Sigmoid colon (tissue), 7 donors: ENCODE data around the gene TAF1B. TPM values are rescaled to one million over a fixed set of nuclear protein-coding genes. Genes with fewer than 3 reads are reported as not detected.

Experiments used
- DNase-seq: peaks from one replicate; pipeline ENCODE4 v3.0.0-alpha.2; 2019
- H3K27ac ChIP-seq, 4 donors: fragments of 200-600 bp; sonication (generic); one replicate each; pipeline ENCODE4 v1.5.1; 2016 to 2019; ENCODE audit warnings: mild to moderate bottlenecking in 1 of 4
- H3K27me3 ChIP-seq, 3 donors: fragments of 200-600 bp; sonication (generic); one replicate each; pipeline ENCODE4 v1.5.1; 2019; ENCODE audit warnings: mild to moderate bottlenecking in 1 of 3
- H3K36me3 ChIP-seq, 4 donors: fragments of 200-600 bp; sonication (generic); one replicate each; pipeline ENCODE4 v1.5.1; 2016 to 2019
- H3K4me1 ChIP-seq, 4 donors: fragments of 200-600 bp; sonication (generic); one replicate each; pipeline ENCODE4 v1.5.1; 2017 to 2019
- H3K4me3 ChIP-seq, 4 donors: fragments of 200-600 bp; sonication (generic); one replicate each; pipeline ENCODE4 v1.5.1; 2017 to 2019; ENCODE audit warnings: mild to moderate bottlenecking in 2 of 4, moderate library complexity in 1 of 4
- H3K9me3 ChIP-seq, 4 donors: fragments of 200-600 bp in 3 of 4; sonication (generic) in 3 of 4; one replicate each; pipeline versions ENCODE4 v1.5.1 to v1.6.1; 2013 to 2019
- EP300 ChIP-seq, 4 donors: sonication (generic); formaldehyde crosslinking; IDR thresholded peaks; one replicate each; pipeline ENCODE4 v1.6.1; 2017; ENCODE audit warnings: antibody characterized with exemption in 4 of 4
- POLR2A ChIP-seq, 2 donors: fragments of 450-650 bp; IDR thresholded peaks; one replicate each; pipeline ENCODE4 v1.6.1; 2016; ENCODE audit warnings: antibody characterized with exemption in 2 of 2, mild to moderate bottlenecking in 2 of 2, moderate library complexity in 2 of 2
- POLR2AphosphoS5 ChIP-seq, 4 donors: sonication (generic); formaldehyde crosslinking; IDR thresholded peaks; one replicate each; pipeline ENCODE4 v1.6.1; 2017; ENCODE audit warnings: antibody characterized with exemption in 4 of 4
- WGBS, 2 donors: extraction: QIAGEN DNeasy Blood & Tissue Kit; methylation state at CpG; one replicate each; pipeline ENCODE4 v1.1.7; 2013; 5-methylcytosine and 5-hydroxymethylcytosine counted together
- intact Hi-C: fragments of 100-400 bp; cut with DNase I; formaldehyde crosslinking; loops from one replicate; pipeline ENCODE4 v1.15.1; 2023
- polyA plus RNA-seq, 3 donors: library from polyadenylated mRNA; stranded (reverse); fragments of 200-250 nt; gene quantifications; one replicate each; pipeline ENCODE4 v1.2.3, GENCODE V29; 2013
- total RNA-seq, 4 donors: library from RNA; depleted of rRNA; stranded (reverse); fragments of >200 nt; gene quantifications; one replicate each; pipeline ENCODE4 v1.1.0, GENCODE V29; 2016
- TF ChIP-seq, protein P1 (sequence below), 4 experiments: fragments of 450-650 bp in 3 of 4; fragments of 200-600 bp in 1 of 4; IDR thresholded peaks; one replicate each; pipeline ENCODE4 v1.5.1; 2016 to 2019; ENCODE audit warnings: antibody characterized with exemption in 4 of 4, mild to moderate bottlenecking in 3 of 4, moderate library complexity in 2 of 4
- donor health status: healthy with polysubstance abuse.
- donor health status: Bipolar disorder and iron deficiency.
- donor health status: healthy.

The TAF1B gene
- total and polyA plus RNA-seq, 7 donors, result 2.3 to 19.8 (median 11.4) TPM

DNA sequence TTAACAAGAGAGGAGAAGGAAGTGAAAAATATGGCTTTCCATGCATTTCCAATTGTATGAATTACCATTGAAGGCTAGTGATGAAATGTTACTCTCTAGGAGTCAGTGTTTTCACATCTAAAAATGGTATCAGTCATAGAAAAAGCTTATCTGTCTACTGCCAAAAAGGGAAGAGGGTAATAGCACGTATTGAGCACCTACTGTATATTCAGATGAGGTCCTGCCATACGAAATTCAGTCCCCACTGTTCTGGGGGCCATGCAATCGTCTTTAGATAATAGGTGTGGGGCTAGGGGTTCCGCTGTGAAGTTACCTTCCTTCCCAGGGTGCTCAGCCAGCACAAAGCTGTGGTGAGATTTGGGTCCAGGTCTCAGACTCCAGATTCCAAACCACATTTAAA is 94.0 kb downstream of the TAF1B start:
- no peak for DNase-seq
- peaks cover 0 to 26% (median 9%) of the 10 kb centered on the region in 4 donors for H3K36me3 ChIP-seq
- H3K27ac ChIP-seq, result no peak overlapping the region
- no peak overlapping the region for H3K4me3 ChIP-seq
- H3K4me1 ChIP-seq, result no peaks in the 10 kb centered on the region
- H3K27me3 ChIP-seq, result no peaks in the 10 kb centered on the region
- TF ChIP-seq EP300 (IDR thresholded peaks at IDR 0.05) (no peak), POLR2AphosphoS5 (IDR thresholded peaks at IDR 0.05) (no peak), POLR2A (IDR thresholded peaks at IDR 0.05) (no peak)
- TF ChIP-seq, protein P1, sequence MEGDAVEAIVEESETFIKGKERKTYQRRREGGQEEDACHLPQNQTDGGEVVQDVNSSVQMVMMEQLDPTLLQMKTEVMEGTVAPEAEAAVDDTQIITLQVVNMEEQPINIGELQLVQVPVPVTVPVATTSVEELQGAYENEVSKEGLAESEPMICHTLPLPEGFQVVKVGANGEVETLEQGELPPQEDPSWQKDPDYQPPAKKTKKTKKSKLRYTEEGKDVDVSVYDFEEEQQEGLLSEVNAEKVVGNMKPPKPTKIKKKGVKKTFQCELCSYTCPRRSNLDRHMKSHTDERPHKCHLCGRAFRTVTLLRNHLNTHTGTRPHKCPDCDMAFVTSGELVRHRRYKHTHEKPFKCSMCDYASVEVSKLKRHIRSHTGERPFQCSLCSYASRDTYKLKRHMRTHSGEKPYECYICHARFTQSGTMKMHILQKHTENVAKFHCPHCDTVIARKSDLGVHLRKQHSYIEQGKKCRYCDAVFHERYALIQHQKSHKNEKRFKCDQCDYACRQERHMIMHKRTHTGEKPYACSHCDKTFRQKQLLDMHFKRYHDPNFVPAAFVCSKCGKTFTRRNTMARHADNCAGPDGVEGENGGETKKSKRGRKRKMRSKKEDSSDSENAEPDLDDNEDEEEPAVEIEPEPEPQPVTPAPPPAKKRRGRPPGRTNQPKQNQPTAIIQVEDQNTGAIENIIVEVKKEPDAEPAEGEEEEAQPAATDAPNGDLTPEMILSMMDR (IDR thresholded peaks at IDR 0.05), result no peak
- H3K9me3 ChIP-seq, result no peaks in the 10 kb centered on the region
- intact Hi-C loops, result no loop called here
- 92 to 94% methylated on average over 4 of the region's 4 CpGs for WGBS, 2 donors

DNA sequence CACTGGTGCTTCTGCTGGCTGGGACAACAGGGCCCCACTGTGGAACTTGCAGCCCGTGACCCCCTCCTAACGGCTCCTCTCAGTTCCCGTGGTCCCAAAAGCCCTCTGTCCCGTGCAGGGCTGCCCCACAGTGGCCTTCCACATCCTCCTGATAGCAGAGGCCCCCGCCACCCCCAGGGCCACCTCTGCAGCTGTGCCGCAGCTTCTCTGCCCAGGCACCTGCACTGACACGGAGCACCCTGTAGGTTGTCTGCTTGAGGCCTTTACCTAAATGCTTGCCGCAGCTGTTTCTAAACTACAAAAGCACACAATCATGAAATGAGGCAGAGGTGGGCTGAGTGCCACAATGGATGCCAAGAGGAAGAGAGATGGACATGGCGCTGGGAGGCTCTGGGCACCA is 94.7 kb downstream of the TAF1B start:
- Histone ChIP-seq H3K4me1 (no peaks in the 10 kb centered on the region), H3K27me3 (no peaks in the 10 kb centered on the region), H3K9me3 (no peaks in the 10 kb centered on the region), H3K4me3 (no peak overlapping the region), H3K36me3 (peaks cover 0 to 19% (median 5%) of the 10 kb centered on the region in 4 donors), H3K27ac (no peak overlapping the region)
- DNase-seq, result no peak
- TF ChIP-seq EP300 (IDR thresholded peaks at IDR 0.05), result no peak
- TF ChIP-seq POLR2AphosphoS5 (IDR thresholded peaks at IDR 0.05), result no peak
- TF ChIP-seq, protein P1 (IDR thresholded peaks at IDR 0.05), result no peak
- TF ChIP-seq POLR2A (IDR thresholded peaks at IDR 0.05), result no peak
- WGBS, 2 donors, result 85 to 91% methylated on average over 9 of the region's 9 CpGs
- intact Hi-C loops, result no loop called here

DNA sequence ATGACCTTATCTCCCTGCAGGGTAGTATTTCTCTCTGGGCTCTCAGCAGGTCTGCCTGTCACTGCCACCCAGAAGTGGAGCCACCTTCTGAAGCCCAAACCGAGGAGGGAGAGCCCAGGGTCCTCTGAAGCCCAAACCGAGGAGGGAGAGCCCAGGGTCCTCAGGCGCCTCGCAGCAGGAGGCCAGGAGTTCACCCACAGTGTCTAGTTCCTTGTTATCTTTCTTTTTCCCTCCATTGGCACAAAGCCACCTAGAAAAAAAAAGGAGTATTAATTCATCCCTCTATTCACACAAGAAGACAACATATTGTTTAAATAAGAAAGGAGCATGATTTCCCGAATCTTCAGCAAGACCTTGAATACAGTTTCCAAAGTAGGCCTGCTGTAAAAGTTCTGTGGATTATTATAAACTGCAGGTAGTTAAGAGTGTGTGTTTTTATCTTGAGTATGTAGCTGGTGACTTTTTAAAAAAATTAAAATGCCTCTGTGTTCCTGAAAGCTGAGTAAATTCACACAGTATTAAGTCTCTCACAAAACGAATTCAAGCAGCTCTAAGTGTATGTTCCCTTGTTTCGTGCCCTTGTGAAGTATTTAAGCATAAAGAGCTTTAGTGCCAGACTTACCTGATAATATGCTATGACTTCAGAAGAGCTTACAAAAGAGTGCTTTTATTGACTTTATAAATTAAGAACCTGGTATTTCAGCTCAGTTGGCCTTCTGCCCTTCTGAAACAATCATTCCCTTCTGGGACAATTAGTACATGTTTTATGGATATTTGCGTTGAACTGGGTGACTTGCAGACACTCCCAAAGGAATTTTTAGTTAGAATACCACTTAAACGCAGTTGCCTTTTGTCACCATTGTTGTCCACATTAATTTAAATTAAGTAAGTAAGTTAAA is 96.6 kb downstream of the TAF1B start:
- H3K4me1 ChIP-seq, result no peaks in the 10 kb centered on the region
- no peak overlapping the region for H3K27ac ChIP-seq
- no peak overlapping the region for H3K4me3 ChIP-seq
- intact Hi-C loops, result no loop called here
- H3K27me3 ChIP-seq, result peaks cover 0 to 6% (median 3%) of the 10 kb centered on the region in 3 donors
- H3K36me3 ChIP-seq, result peaks cover 0 to 4% (median 0%) of the 10 kb centered on the region in 4 donors
- 32 to 64% methylated on average over 9 of the region's 9 CpGs for WGBS, 2 donors
- DNase-seq, result no peak
- TF ChIP-seq, protein P1 (IDR thresholded peaks at IDR 0.05), result no peak
- TF ChIP-seq POLR2AphosphoS5 (IDR thresholded peaks at IDR 0.05), result no peak
- no peak for TF ChIP-seq POLR2A (IDR thresholded peaks at IDR 0.05)
- no peak for TF ChIP-seq EP300 (IDR thresholded peaks at IDR 0.05)
- no peaks in the 10 kb centered on the region for H3K9me3 ChIP-seq

DNA sequence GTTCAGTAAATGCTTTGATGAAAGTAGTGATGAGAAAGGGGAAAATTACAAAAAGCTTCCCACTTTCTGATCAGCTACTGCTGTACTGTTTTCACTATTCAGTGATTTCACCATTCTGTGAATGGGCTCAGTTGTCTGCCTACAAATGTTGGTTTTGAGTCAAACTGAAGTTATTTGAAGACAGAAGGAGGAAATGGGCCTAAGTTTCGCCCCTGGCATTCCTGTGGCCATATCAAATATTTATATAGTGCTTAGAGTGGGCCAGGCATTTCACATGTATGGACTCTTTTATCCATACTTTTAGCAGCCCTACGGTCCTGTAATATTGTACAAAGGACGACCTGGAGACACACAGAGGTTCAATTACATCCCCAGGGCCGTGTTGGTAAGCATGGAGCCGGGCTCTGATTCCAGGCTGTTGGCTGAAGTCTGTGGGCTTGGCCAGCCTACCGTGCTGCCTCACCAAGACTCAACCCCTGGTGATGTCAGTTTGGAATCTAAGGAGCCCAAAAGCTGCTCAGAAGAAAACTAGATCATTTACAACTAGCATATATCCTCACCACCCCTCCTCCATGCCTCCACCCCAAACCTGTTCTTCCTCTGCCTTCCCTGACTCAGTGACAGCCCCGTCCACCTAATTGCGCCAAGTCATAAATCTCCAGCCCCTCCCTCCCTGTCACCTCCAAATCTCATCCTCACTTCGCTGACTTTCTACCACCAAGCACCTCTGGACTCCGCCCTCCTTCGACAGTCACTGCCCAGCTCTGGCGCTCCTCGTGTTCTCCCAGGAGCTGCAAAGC is 98.1 kb downstream of the TAF1B start:
- Histone ChIP-seq H3K36me3 (no peaks in the 10 kb centered on the region), H3K9me3 (no peaks in the 10 kb centered on the region), H3K4me1 (no peaks in the 10 kb centered on the region), H3K27me3 (peaks cover 0 to 16% (median 6%) of the 10 kb centered on the region in 3 donors), H3K27ac (no peak overlapping the region), H3K4me3 (no peak overlapping the region)
- DNase-seq, result no peak
- TF ChIP-seq, protein P1 (IDR thresholded peaks at IDR 0.05), result no peak
- TF ChIP-seq POLR2AphosphoS5 (IDR thresholded peaks at IDR 0.05), result no peak
- TF ChIP-seq EP300 (IDR thresholded peaks at IDR 0.05), result no peak
- no peak for TF ChIP-seq POLR2A (IDR thresholded peaks at IDR 0.05)
- 51 to 67% methylated on average over 13 of the region's 13 CpGs for WGBS, 2 donors
- intact Hi-C loops, result no loop called here
